Erythroblast (primary cell): ENCODE measurements around the gene CRYBG3.

ENCODE experiments used
- DNase-seq, 2 experiments: peaks; one replicate each; lab custom pipeline; 2025; lab: John Stamatoyannopoulos, UW
- GATA1 ChIP-seq: IDR thresholded peaks from 2 replicates; pipeline ENCODE4 v1.6.1; 2011; ENCODE audit warnings: low read depth, mild to moderate bottlenecking, control low read depth, low read length, moderate library complexity
- POLR2A ChIP-seq: IDR thresholded peaks from 2 replicates; pipeline ENCODE4 v1.6.1; 2011; ENCODE audit warnings: mild to moderate bottlenecking, low read length

The CRYBG3 gene

DNA sequence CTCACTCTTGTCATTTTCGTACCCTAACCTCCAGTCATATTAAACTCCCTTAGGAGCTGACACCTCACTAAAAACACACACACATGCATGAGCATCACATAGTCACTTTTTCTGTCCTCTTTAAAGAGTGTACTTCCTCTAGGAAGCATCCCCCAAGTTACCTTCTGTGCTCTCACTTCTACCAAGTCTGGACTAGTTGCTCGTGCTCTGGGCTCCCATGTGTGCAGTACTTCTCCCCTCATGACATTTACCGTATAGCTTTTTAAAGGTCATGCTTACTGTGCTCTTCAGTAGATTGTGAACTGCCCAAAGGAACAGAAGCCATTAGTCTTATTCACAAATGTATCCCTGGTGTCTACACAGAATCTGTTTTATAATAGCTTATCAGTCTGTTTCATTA is 42.0 kb downstream of the CRYBG3 start:
- DNase-seq = no peak
- TF ChIP-seq GATA1 = no peak
- TF ChIP-seq POLR2A = no peak

GRCh38 chr3:97871186-97871585 is 49.4 kb downstream of the CRYBG3 start:
- no peak for TF ChIP-seq POLR2A
- TF ChIP-seq GATA1 = no peak
- DNase-seq = no peak

GRCh38 chr3:97871801-97872524 is 50.2 kb downstream of the CRYBG3 start:
- no peak for DNase-seq
- no peak for TF ChIP-seq GATA1
- TF ChIP-seq POLR2A = no peak

DNA sequence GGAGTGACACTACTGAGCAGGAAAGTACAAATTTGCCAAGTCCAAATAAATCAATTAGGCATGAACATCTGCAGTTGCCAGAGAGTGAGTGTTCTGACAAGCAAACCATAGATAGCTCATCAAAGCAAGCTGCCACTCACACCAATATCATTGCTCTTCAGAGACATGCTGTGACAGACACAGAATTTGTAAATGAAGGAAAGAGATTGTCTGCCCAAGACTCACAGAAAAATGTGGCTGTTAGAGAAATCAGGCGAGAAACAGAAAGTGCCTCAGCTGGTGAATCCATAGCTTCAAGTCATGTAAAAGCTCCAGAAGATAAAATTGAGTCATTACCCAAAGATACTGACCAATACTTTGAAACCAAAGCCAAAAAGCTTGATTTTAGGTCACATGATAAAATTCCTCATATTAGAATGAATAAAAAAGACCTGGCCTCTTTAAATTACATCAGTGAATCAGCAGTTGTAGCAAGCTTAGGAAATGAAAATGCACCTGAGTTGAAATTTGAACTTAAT is 50.8 kb downstream of the CRYBG3 start:
- TF ChIP-seq POLR2A (no peak), GATA1 (no peak)

GRCh38 chr3:97880267-97880666 is 58.5 kb downstream of the CRYBG3 start:
- no peak for DNase-seq

More for the DNA sequence above, 50.8 kb downstream of the CRYBG3 start:
- DNase-seq = no peak

GRCh38 chr3:97882975-97883598 is 61.3 kb downstream of the CRYBG3 start:
- DNase-seq = no peak
- TF ChIP-seq GATA1 (no peak), POLR2A (no peak)

More at GRCh38 chr3:97880267-97880666, 58.5 kb downstream of the CRYBG3 start:
- TF ChIP-seq POLR2A (no peak), GATA1 (no peak)

GRCh38 chr3:97883736-97884135 is 61.9 kb downstream of the CRYBG3 start:
- DNase-seq = no peak

GRCh38 chr3:97884586-97885123 is 62.8 kb downstream of the CRYBG3 start:
- TF ChIP-seq POLR2A (no peak), GATA1 (no peak)
- DNase-seq = no peak

More at GRCh38 chr3:97883736-97884135, 61.9 kb downstream of the CRYBG3 start:
- TF ChIP-seq POLR2A (no peak), GATA1 (no peak)

DNA sequence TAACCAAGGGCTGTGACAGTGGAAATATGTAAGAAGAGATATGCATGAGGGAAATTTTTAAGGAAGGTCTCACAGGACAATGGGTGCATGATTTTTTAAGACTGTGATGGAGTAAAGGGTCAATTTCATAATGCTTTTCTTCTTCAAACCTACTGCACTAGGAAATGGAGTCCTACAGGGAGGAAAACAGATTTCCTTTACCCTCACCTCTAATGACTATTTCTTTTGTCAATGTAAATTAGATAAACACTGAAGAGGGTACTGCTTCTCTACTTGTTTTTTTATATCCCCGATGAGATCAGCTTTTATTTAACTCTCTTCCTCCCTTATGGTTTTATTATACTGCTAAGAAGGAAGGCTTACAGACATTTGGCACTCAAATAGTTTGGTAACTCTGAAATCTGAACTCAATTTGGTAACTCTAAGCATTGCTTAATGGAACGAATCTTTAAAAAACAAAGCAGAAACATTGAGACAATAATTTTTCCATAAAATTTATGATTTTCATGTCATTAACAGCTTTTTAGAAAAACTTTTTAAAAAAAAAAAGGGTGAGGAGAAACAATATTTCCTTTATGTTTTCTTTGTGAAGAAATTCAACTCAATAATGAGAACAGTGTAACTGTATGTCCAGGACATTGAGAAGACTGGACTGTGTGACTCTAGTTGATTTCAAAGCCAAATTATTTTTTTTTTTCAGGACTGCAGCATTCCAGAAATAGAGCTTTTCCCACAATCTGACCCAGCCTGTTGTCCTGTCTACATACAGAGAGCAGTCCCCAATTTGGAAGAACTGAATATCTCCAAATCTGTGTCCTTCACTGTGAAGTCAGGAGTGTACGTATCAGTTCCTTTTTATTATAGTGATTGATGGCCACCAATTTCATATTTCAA is 64.4 kb downstream of the CRYBG3 start:
- DNase-seq = no peak
- TF ChIP-seq POLR2A = no peak
- TF ChIP-seq GATA1 = no peak

DNA sequence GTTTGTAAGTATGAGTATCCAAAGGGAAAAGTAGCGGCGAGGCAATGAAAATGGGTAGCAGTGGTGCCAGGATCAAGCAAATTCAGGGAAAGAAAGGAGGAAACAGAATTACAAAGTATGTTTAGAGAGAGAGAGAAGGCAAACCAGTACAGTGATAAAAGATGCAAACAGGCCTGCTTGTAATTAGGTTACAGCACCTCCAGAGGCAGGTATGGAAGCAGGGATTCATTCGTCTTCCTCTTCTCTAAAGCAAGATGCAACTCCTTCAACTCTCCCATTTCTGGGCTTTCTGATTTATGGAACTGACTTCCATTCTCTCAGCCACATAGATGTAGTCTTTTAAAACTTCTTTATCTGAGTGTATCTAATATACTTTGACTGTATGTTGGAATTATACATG is 68.0 kb downstream of the CRYBG3 start:
- TF ChIP-seq GATA1 = no peak
- no peak for TF ChIP-seq POLR2A
- no peak for DNase-seq

- no peak for DNase-seq
- TF ChIP-seq GATA1 (no peak), POLR2A (no peak)
Observed at GRCh38 chr3:97892852-97893251, 71.0 kb downstream of the CRYBG3 start.

- TF ChIP-seq GATA1 (no peak), POLR2A (no peak)
- no peak for DNase-seq
Observed at GRCh38 chr3:97895216-97895615, 73.4 kb downstream of the CRYBG3 start.

- TF ChIP-seq GATA1 (no peak), POLR2A (no peak)
- no peak for DNase-seq
Observed at GRCh38 chr3:97896129-97896528, 74.3 kb downstream of the CRYBG3 start.

DNA sequence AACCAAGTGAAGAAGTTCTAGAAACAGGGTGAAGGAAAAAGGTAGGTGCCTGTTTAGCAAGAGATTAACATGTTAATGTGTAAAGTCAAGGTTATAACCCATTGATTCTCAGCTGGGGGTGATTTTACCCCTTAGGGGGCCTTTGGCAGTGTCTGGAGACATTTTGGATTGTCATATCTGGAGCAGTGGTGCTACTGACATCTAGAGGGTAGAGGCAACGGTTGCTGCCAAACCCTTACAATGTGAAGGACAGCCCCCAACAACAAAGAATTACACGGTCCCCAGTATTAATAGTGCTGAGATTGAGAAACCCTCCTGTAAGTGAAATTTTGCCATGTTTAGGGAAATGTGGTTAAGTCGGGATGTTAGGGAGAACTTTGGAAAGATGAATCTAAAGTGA is 74.7 kb downstream of the CRYBG3 start:
- TF ChIP-seq POLR2A = no peak
- TF ChIP-seq GATA1 = no peak
- no peak for DNase-seq
